DOHH2 (cell line): ENCODE data around the gene KDM4C.

Experiments
- CTCF ChIP-seq: fragments of 200-600 bp; sonication (generic); IDR thresholded peaks from one replicate; pipeline ENCODE4 v1.5.1; 2014; ENCODE audit warnings: antibody characterized with exemption, mild to moderate bottlenecking, low read depth, low read length; ENCODE audit not compliant: poor library complexity, severe bottlenecking
- EZH2phosphoT487 ChIP-seq: fragments of 200-600 bp; sonication (generic); IDR thresholded peaks from 2 replicates; pipeline ENCODE4 v1.6.1; 2017; ENCODE audit warnings: borderline replicate concordance, mild to moderate bottlenecking, antibody characterized with exemption, low read length, moderate library complexity, mixed read lengths

DNA sequence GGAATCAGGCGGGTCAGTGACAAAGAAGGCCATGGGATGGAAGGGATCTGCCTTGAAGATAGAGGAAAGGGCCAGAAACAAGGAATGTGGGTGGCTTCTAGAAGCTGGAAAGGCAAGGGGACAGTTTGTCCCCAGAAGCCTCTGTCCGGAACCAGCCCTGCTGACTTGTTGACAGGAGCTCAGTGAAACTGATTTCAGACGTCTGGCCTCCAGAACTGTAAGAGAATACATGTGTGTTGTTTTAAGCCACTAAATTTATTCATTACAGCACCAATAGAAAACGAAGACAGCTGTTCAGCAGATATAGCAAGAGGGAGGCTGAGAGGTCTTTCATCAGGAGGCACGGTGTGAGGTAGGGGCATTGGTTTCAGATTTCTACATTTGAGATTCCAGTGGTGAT lies 422.5 kb downstream of the KDM4C start:
- no peak for TF ChIP-seq CTCF
- no peak for TF ChIP-seq EZH2phosphoT487
